Gastroesophageal sphincter (tissue), 4 donors: ENCODE data around the gene IMMP2L. TPM values are rescaled to one million over a fixed set of nuclear protein-coding genes. Genes with fewer than 3 reads are reported as not detected.

Source experiments
- ATAC-seq: fragments of 150-250 bp; one replicate; pipeline ENCODE4 v1.9.1; 2016; ENCODE audit warnings: mild to moderate bottlenecking, moderate library complexity
- H3K27ac ChIP-seq, 4 donors: fragments of 200-600 bp; sonication (generic) in 3 of 4; 1 replicate in 3 of 4; 2 replicates in 1 of 4; pipeline ENCODE4 v1.5.1; 2016 to 2019
- H3K27me3 ChIP-seq: fragments of 200-600 bp; sonication (generic); one replicate; pipeline ENCODE4 v1.5.1; 2019
- H3K36me3 ChIP-seq, 2 donors: fragments of 200-600 bp; sonication (generic); one replicate each; pipeline ENCODE4 v1.5.1; 2019; ENCODE audit warnings: control low read depth in 1 of 2
- H3K4me1 ChIP-seq, 3 donors: fragments of 200-600 bp; sonication (generic); 1 replicate in 2 of 3; 2 replicates in 1 of 3; pipeline ENCODE4 v1.5.1; 2016 to 2019; ENCODE audit warnings: control low read depth in 2 of 3
- H3K4me3 ChIP-seq, 2 donors: fragments of 200-600 bp; sonication (generic); one replicate each; pipeline ENCODE4 v1.5.1; 2019; ENCODE audit warnings: mild to moderate bottlenecking in 1 of 2, moderate library complexity in 1 of 2
- H3K9me3 ChIP-seq, 3 donors: fragments of 200-600 bp; sonication (generic); one replicate each; pipeline ENCODE4 v1.5.1; 2017 to 2019; ENCODE audit warnings: control low read depth in 2 of 3
- EP300 ChIP-seq: sonication (generic); formaldehyde crosslinking; IDR thresholded peaks from one replicate; pipeline ENCODE4 v1.6.1; 2017; ENCODE audit warnings: antibody characterized with exemption, mild to moderate bottlenecking
- POLR2A ChIP-seq, 2 donors: fragments of 450-650 bp; IDR thresholded peaks; one replicate each; pipeline ENCODE4 v1.6.1; 2017; ENCODE audit warnings: antibody characterized with exemption in 2 of 2, mild to moderate bottlenecking in 2 of 2, moderate library complexity in 1 of 2
- POLR2AphosphoS5 ChIP-seq: sonication (generic); formaldehyde crosslinking; IDR thresholded peaks from one replicate; pipeline ENCODE4 v1.6.1; 2017; ENCODE audit warnings: antibody characterized with exemption
- WGBS, 2 donors: methylation state at CpG; one replicate each; pipeline ENCODE4 v1.1.5; 2018; ENCODE audit warnings: low coverage in 1 of 2; 5-methylcytosine and 5-hydroxymethylcytosine counted together
- total RNA-seq, 4 donors: library from RNA; depleted of rRNA; stranded (reverse); fragments of >200 nt; gene quantifications; one replicate each; pipeline ENCODE4 v1.1.0, GENCODE V29; 2016
- TF ChIP-seq, protein P1 (sequence below), 4 experiments: fragments of 200-600 bp in 2 of 4; fragments of 450-650 bp in 2 of 4; sonication (generic) in 1 of 4; IDR thresholded peaks; one replicate each; pipeline ENCODE4 v1.5.1; 2017 to 2019; ENCODE audit warnings: antibody characterized with exemption in 4 of 4, mild to moderate bottlenecking in 2 of 4, moderate library complexity in 2 of 4

Gene IMMP2L
- total RNA-seq, 4 donors from 2014 or later: 13.6 to 38.5 (median 30.1) TPM

GRCh38 chr7:111320133-111320532 is 242.2 kb downstream of the IMMP2L start:
- Histone ChIP-seq H3K27ac (no peak overlapping the region), H3K4me1 (no peaks in the 10 kb centered on the region), H3K4me3 (no peak overlapping the region), H3K27me3 (no peaks in the 10 kb centered on the region), H3K36me3 (no peaks in the 10 kb centered on the region), H3K9me3 (no peaks in the 10 kb centered on the region)
- no peak for ATAC-seq
- TF ChIP-seq EP300: no peak
- no peak for TF ChIP-seq POLR2A (IDR thresholded peaks at IDR 0.05)
- TF ChIP-seq, protein P1, sequence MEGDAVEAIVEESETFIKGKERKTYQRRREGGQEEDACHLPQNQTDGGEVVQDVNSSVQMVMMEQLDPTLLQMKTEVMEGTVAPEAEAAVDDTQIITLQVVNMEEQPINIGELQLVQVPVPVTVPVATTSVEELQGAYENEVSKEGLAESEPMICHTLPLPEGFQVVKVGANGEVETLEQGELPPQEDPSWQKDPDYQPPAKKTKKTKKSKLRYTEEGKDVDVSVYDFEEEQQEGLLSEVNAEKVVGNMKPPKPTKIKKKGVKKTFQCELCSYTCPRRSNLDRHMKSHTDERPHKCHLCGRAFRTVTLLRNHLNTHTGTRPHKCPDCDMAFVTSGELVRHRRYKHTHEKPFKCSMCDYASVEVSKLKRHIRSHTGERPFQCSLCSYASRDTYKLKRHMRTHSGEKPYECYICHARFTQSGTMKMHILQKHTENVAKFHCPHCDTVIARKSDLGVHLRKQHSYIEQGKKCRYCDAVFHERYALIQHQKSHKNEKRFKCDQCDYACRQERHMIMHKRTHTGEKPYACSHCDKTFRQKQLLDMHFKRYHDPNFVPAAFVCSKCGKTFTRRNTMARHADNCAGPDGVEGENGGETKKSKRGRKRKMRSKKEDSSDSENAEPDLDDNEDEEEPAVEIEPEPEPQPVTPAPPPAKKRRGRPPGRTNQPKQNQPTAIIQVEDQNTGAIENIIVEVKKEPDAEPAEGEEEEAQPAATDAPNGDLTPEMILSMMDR (IDR thresholded peaks at IDR 0.05): no peak
- TF ChIP-seq POLR2AphosphoS5: no peak

GRCh38 chr7:111312966-111313365 is 249.3 kb downstream of the IMMP2L start:
- Histone ChIP-seq H3K27me3 (no peaks in the 10 kb centered on the region), H3K4me1 (no peaks in the 10 kb centered on the region), H3K9me3 (no peaks in the 10 kb centered on the region), H3K27ac (no peak overlapping the region), H3K4me3 (no peak overlapping the region), H3K36me3 (peaks cover 0 to 5% of the 10 kb centered on the region in 2 donors)
- ATAC-seq: no peak
- TF ChIP-seq EP300: no peak
- TF ChIP-seq, protein P1 (IDR thresholded peaks at IDR 0.05): no peak
- no peak for TF ChIP-seq POLR2AphosphoS5
- TF ChIP-seq POLR2A (IDR thresholded peaks at IDR 0.05): no peak

DNA sequence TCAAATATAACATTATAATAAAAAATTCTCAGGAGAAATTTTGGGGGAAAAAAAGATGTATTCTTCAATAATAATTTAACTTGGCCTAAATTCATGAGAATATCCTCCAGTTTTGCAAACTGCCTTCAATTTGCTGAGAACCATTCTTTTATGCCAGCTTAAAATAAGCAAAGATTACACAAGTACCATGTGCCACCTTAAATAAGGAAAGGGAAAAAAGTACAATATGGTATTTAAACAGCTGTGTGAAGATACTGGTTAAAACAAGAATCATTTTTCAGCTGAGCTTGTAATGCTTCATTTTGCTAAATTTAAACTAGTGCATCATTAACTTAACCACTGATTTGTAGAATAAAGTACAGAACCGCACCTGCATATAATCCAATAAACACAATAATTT is 253.6 kb downstream of the IMMP2L start:
- no peaks in the 10 kb centered on the region for H3K27me3 ChIP-seq
- TF ChIP-seq POLR2AphosphoS5 (no peak), EP300 (no peak), POLR2A (IDR thresholded peaks at IDR 0.05) (no peak)
- TF ChIP-seq, protein P1 (IDR thresholded peaks at IDR 0.05): no peak
- no peak overlapping the region for H3K4me3 ChIP-seq
- no peaks in the 10 kb centered on the region for H3K9me3 ChIP-seq
- ATAC-seq: no peak
- no peaks in the 10 kb centered on the region for H3K4me1 ChIP-seq
- no peak overlapping the region for H3K27ac ChIP-seq
- 100% methylated on average over 1 of the region's 1 CpG for WGBS, 2 donors
- H3K36me3 ChIP-seq: peaks cover 0 to 5% of the 10 kb centered on the region in 2 donors

GRCh38 chr7:111301891-111302290 is 260.4 kb downstream of the IMMP2L start:
- WGBS, 2 donors: 100% methylated on average over 1 of the region's 1 CpG; no CpG with 5 or more reads in 1 of the 2 donors
- no peak for ATAC-seq
- H3K4me3 ChIP-seq: no peak overlapping the region
- H3K36me3 ChIP-seq: no peaks in the 10 kb centered on the region
- no peaks in the 10 kb centered on the region for H3K9me3 ChIP-seq
- no peaks in the 10 kb centered on the region for H3K27me3 ChIP-seq
- TF ChIP-seq POLR2A (IDR thresholded peaks at IDR 0.05): no peak
- no peak for TF ChIP-seq EP300
- TF ChIP-seq POLR2AphosphoS5: no peak
- TF ChIP-seq, protein P1 (IDR thresholded peaks at IDR 0.05): no peak
- no peak overlapping the region for H3K27ac ChIP-seq
- no peaks in the 10 kb centered on the region for H3K4me1 ChIP-seq

DNA sequence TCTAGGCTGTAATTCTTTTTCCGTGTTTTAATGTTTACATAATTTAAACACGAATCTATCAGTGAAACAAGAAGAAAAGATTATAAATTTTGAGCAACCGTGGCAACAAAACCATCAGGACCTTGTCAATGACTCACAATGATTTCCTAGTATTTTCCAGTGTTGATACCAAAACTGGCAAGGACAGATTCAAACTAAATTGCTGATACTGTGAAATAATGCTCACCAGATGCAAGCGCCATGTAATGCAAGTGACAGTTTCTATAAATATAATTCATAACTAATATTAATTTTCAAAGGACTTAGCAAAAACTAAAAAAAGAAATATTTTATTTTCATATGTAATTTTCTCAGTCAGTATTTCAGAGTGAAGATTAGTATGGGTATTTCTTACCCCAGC is 267.8 kb downstream of the IMMP2L start:
- no peaks in the 10 kb centered on the region for H3K27me3 ChIP-seq
- H3K36me3 ChIP-seq: no peaks in the 10 kb centered on the region
- H3K9me3 ChIP-seq: no peaks in the 10 kb centered on the region
- 46 to 65% methylated on average over 4 of the region's 4 CpGs for WGBS, 2 donors
- H3K27ac ChIP-seq: no peak overlapping the region
- TF ChIP-seq POLR2A (IDR thresholded peaks at IDR 0.05): no peak
- TF ChIP-seq, protein P1 (IDR thresholded peaks at IDR 0.05): no peak
- no peak for TF ChIP-seq POLR2AphosphoS5
- no peak for TF ChIP-seq EP300
- no peak overlapping the region for H3K4me3 ChIP-seq
- peaks cover 0 to 12% (median 0%) of the 10 kb centered on the region in 3 donors for H3K4me1 ChIP-seq
- ATAC-seq: no peak
